ENCODE measurements around the gene P2RY2.

Gene P2RY2

DNA sequence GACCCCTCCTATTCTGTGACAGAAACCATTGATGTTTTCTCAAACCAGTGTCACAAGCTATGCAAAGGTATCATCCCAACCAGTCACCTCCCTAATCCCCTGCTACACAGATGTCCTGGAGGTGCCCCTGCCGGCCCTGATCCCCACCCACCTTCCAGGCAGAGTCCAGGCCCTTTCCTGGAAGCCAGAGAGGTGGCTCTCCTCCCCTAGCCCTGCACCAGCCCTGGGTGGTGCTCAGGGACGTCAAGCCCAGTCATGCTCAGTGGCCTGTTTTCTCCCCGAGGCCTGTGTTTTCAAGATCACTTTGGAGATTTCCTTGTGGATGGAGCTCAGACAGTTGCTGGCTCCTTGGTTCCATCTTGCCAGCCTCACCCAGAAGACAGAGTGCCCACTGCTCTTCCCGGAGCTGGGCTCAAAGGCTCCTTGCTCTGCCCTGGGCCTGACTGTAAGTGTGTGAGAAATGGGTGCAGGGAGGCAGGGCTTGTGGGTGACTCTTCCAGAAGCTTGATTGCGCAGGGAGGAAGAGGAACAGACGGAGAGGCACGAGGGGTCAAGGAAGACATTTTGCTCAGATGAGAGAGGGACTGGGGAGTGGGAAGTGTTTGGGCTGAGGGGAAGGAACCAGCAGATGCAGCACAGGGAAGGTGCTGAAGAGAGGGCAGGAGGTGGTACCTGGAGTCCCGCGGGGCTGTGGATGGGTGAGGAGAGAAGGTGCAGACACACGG is 65.4 kb downstream of the P2RY2 start:
- H3K9me3 ChIP-seq (ENCODE audit: insufficient read depth, low read length): no peaks in the 10 kb centered on the region
- TF ChIP-seq EZH2phosphoT487 (conservative IDR thresholded peaks at IDR 0.05; ENCODE audit: low read length): no peak
- TF ChIP-seq, protein P1, sequence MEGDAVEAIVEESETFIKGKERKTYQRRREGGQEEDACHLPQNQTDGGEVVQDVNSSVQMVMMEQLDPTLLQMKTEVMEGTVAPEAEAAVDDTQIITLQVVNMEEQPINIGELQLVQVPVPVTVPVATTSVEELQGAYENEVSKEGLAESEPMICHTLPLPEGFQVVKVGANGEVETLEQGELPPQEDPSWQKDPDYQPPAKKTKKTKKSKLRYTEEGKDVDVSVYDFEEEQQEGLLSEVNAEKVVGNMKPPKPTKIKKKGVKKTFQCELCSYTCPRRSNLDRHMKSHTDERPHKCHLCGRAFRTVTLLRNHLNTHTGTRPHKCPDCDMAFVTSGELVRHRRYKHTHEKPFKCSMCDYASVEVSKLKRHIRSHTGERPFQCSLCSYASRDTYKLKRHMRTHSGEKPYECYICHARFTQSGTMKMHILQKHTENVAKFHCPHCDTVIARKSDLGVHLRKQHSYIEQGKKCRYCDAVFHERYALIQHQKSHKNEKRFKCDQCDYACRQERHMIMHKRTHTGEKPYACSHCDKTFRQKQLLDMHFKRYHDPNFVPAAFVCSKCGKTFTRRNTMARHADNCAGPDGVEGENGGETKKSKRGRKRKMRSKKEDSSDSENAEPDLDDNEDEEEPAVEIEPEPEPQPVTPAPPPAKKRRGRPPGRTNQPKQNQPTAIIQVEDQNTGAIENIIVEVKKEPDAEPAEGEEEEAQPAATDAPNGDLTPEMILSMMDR (IDR thresholded peaks at IDR 0.05; ENCODE audit: insufficient read depth, low read length, poor library complexity, severe bottlenecking): no peak
- no peak overlapping the region for H3K9ac ChIP-seq (ENCODE audit: low read length)
- H3K27ac ChIP-seq (ENCODE audit: low read depth, low read length): no peak overlapping the region
- no peaks in the 10 kb centered on the region for H3K79me2 ChIP-seq (ENCODE audit: insufficient read depth, low read length)
- H3F3A ChIP-seq (ENCODE audit: insufficient read depth): no peaks in the 10 kb centered on the region
- no peaks in the 10 kb centered on the region for H3K36me3 ChIP-seq (ENCODE audit: low read length)
- H3K4me2 ChIP-seq (ENCODE audit: low read depth, low read length, poor library complexity, severe bottlenecking): no peak overlapping the region
- H3K4me3 ChIP-seq (ENCODE audit: insufficient read depth, low read length, poor library complexity, severe bottlenecking): no peak overlapping the region
- no peaks in the 10 kb centered on the region for H3K27me3 ChIP-seq (ENCODE audit: low read length)
- H4K20me1 ChIP-seq (ENCODE audit: low read depth, low read length): no peaks in the 10 kb centered on the region
- H3K9me2 ChIP-seq (replicated peaks; ENCODE audit: insufficient read depth, low read length): no peaks in the 10 kb centered on the region
- no peak overlapping the region for H2AFZ ChIP-seq (ENCODE audit: low read depth, low read length, severe bottlenecking)

DNA sequence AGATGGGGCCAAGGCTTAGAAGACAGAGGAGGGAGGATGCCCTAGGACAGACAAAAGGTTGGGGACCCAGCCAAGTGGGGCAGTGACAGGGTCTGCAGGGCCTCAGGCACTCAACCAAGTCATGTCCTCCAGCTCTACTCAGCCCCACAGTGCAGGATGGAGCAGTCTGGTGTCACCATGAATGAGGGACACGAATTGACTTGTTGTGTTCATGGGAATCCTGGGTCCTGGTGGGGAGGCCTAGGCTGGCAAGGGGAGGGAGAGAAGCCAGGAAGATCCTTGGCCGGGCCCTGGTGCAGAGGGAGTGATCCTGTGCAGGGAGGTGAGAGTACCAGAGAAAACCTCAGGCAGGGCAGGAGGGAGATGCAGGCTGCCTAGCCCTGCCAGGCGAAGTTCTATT is 66.0 kb downstream of the P2RY2 start:
- Histone ChIP-seq H3K79me2 (ENCODE audit: insufficient read depth, low read length) (no peaks in the 10 kb centered on the region), H3K9me3 (ENCODE audit: insufficient read depth, low read length) (no peaks in the 10 kb centered on the region), H3K27me3 (ENCODE audit: low read length) (no peaks in the 10 kb centered on the region), H3K9me2 (replicated peaks; ENCODE audit: insufficient read depth, low read length) (no peaks in the 10 kb centered on the region), H3K27ac (ENCODE audit: low read depth, low read length) (no peak overlapping the region), H4K20me1 (ENCODE audit: low read depth, low read length) (no peaks in the 10 kb centered on the region), H2AFZ (ENCODE audit: low read depth, low read length, severe bottlenecking) (no peak overlapping the region), H3K9ac (ENCODE audit: low read length) (no peak overlapping the region), H3K4me2 (ENCODE audit: low read depth, low read length, poor library complexity, severe bottlenecking) (no peak overlapping the region), H3F3A (ENCODE audit: insufficient read depth) (no peaks in the 10 kb centered on the region), H3K4me3 (ENCODE audit: insufficient read depth, low read length, poor library complexity, severe bottlenecking) (no peak overlapping the region), H3K36me3 (ENCODE audit: low read length) (no peaks in the 10 kb centered on the region)
- no peak for TF ChIP-seq EZH2phosphoT487 (conservative IDR thresholded peaks at IDR 0.05; ENCODE audit: low read length)
- TF ChIP-seq, protein P1 (IDR thresholded peaks at IDR 0.05; ENCODE audit: insufficient read depth, low read length, poor library complexity, severe bottlenecking): no peak

DNA sequence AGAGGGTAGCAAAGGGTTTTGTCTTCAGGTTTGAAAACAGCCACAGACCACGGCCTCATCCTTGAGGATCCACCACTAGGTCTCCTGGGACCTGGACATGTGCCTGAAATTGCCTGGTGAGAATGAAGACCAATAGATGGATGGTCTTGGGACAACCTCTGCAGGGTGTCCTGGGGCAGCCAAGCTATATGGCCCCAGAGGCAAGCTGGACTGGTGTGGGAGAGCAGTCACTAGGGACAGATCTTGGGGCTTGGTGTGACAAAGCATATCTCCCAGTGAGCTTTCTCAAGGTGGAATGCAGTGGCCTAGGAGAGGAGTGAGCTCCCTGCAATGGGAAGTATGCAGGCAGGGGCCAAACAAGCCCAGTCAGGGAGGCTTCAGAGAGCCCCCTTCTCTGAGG is 67.6 kb downstream of the P2RY2 start:
- H3K27me3 ChIP-seq (ENCODE audit: low read length): no peaks in the 10 kb centered on the region
- H2AFZ ChIP-seq (ENCODE audit: low read depth, low read length, severe bottlenecking): no peak overlapping the region
- TF ChIP-seq, protein P1 (IDR thresholded peaks at IDR 0.05; ENCODE audit: insufficient read depth, low read length, poor library complexity, severe bottlenecking): no peak
- no peak for TF ChIP-seq EZH2phosphoT487 (conservative IDR thresholded peaks at IDR 0.05; ENCODE audit: low read length)
- H3K36me3 ChIP-seq (ENCODE audit: low read length): no peaks in the 10 kb centered on the region
- H3K4me3 ChIP-seq (ENCODE audit: insufficient read depth, low read length, poor library complexity, severe bottlenecking): no peak overlapping the region
- no peaks in the 10 kb centered on the region for H3F3A ChIP-seq (ENCODE audit: insufficient read depth)
- H3K4me2 ChIP-seq (ENCODE audit: low read depth, low read length, poor library complexity, severe bottlenecking): no peak overlapping the region
- no peaks in the 10 kb centered on the region for H3K9me2 ChIP-seq (replicated peaks; ENCODE audit: insufficient read depth, low read length)
- no peaks in the 10 kb centered on the region for H3K79me2 ChIP-seq (ENCODE audit: insufficient read depth, low read length)
- no peaks in the 10 kb centered on the region for H4K20me1 ChIP-seq (ENCODE audit: low read depth, low read length)
- no peak overlapping the region for H3K27ac ChIP-seq (ENCODE audit: low read depth, low read length)
- H3K9me3 ChIP-seq (ENCODE audit: insufficient read depth, low read length): no peaks in the 10 kb centered on the region
- H3K9ac ChIP-seq (ENCODE audit: low read length): no peak overlapping the region

All from SU-DHL-6 (cell line).